ENCODE measurements around the gene IQCH.
A peak's percentile ranks its signal among the peaks of the same experiment; 100 is the strongest.

The IQCH gene

DNA sequence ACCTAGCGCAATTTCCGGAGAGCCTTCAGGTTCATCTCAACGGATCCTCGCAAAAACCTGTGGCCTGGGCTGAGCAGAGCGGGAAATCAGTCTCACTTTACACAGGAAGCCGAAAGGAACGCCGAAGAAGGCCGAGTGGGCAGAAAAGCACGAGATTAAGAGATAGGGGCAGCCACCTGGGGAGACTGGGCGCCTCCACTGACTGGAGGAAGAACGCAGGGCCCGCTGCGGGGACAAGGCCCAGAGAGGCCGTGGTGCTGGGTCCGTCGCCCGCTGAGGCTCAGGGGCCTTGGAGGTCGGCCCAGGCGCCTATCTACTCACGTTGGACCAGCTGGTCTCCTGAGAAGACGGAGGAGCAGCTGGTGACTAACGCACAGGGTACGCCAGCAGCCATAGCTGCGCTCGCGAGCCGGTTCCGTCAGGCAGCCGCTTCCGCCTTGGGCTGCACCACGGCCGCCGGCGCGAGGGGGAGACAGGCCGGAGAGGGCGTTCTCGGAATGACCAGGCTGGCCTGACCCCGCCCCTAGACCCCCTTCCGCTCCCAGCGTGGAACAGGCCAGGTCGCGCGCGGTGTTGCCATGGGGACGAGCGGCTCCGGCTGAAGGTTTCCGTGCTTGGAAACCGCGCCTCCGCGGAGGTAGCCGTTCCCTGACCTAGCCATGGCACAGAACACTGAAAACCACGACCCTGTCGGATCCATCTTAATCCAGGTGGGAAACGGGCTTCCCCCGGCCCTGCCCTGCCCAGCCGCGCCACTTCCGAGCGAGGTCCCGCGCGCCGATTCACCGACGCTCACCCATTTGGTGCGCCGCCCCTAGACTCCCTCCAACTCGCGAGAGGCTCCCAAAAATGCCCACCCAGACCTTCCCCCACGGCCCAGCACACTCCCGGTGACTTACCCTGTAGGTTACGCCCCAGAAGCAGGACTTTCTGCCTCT, at the start of gene IQCH, which contains the start of gene AAGAB:
IQCH (plus strand) TSS at position 549 of the 938 bp plus-strand sequence; CDS start at position 660, 111 bp downstream.
AAGAB (minus strand) TSS at position 424 of the 938 bp plus-strand sequence; CDS start at position 394, 30 bp downstream.
- TF ChIP-seq, protein P1, sequence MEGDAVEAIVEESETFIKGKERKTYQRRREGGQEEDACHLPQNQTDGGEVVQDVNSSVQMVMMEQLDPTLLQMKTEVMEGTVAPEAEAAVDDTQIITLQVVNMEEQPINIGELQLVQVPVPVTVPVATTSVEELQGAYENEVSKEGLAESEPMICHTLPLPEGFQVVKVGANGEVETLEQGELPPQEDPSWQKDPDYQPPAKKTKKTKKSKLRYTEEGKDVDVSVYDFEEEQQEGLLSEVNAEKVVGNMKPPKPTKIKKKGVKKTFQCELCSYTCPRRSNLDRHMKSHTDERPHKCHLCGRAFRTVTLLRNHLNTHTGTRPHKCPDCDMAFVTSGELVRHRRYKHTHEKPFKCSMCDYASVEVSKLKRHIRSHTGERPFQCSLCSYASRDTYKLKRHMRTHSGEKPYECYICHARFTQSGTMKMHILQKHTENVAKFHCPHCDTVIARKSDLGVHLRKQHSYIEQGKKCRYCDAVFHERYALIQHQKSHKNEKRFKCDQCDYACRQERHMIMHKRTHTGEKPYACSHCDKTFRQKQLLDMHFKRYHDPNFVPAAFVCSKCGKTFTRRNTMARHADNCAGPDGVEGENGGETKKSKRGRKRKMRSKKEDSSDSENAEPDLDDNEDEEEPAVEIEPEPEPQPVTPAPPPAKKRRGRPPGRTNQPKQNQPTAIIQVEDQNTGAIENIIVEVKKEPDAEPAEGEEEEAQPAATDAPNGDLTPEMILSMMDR (IDR thresholded peaks at IDR 0.05): no peak
- Mint-ChIP-seq H3K27me3 (ENCODE audit: low read depth, poor library complexity) (peaks cover 13% of the 10 kb centered on the region), H3K27ac (peak within 1 kb of the TSS; percentile 96), H3K4me1 (peaks cover 37% of the 10 kb centered on the region), H3K9me3 (no peaks in the 10 kb centered on the region), H3K36me3 (ENCODE audit: low read depth) (peaks cover 3% of the 10 kb centered on the region), H3K4me3 (peak within 1 kb of the TSS; percentile 99)
- DNase-seq: peak; percentile 100

DNA sequence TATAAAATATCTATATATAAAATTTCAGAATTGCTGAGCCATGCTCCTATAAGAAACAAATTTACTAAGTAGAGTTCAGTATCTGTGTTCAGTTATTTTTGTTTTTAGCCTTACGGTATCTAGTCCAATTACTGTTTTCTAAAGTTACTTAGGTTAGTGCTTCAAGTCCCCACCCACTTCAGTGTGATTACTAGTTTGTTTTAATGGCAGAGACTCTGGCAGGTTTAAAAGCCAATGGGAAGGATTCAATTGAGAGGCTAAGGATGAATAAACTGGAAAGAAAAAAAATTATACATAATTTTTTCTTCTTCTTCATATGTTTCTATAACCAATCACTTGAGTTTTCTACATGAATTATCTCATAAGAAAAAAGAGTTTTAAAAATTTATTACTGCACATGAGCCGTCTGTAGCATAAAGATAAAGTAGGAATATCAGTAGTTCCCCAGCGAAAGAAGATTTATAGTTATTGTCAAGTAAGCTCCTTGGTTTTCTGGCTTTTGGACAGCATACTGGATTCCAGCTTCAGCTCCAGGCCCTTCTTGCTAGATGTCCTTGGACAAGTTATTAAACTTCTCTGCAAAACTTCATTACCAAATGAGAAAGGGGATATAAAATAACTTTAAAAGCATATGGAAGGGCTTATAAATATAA, 46.9 kb upstream of the IQCH start:
- TF ChIP-seq, protein P1 (IDR thresholded peaks at IDR 0.05): no peak
- H3K36me3 Mint-ChIP-seq (ENCODE audit: low read depth): peaks cover 31% of the 10 kb centered on the region
- H3K9me3 Mint-ChIP-seq: no peaks in the 10 kb centered on the region
- no peak overlapping the region for H3K27ac Mint-ChIP-seq
- no peaks in the 10 kb centered on the region for H3K27me3 Mint-ChIP-seq (ENCODE audit: low read depth, poor library complexity)
- no peaks in the 10 kb centered on the region for H3K4me1 Mint-ChIP-seq
- H3K4me3 Mint-ChIP-seq: no peak overlapping the region
- DNase-seq: no peak

DNA sequence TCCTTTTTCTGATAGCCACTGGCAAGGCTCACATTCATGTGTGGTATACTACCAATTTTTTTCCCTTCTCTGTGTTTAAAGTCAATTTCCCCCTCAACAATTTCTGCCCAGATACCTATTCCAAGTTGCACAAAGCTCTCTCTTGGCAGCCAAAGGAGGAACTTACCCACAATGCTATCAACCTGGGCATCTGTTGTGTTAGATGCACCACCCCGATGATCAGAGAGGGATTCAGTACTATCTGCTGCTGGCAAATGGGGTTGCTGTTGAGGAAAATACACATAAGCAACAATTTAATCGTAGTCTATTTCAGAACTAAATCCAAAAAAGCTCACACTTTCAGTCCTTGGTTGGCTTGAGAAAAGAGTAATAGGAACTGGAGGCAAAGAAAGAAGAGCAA, 46.2 kb upstream of the IQCH start:
- Mint-ChIP-seq H3K4me1 (no peaks in the 10 kb centered on the region), H3K36me3 (ENCODE audit: low read depth) (peaks cover 31% of the 10 kb centered on the region), H3K9me3 (no peaks in the 10 kb centered on the region), H3K4me3 (no peak overlapping the region), H3K27me3 (ENCODE audit: low read depth, poor library complexity) (no peaks in the 10 kb centered on the region), H3K27ac (no peak overlapping the region)
- TF ChIP-seq, protein P1 (IDR thresholded peaks at IDR 0.05): no peak
- DNase-seq: no peak

DNA sequence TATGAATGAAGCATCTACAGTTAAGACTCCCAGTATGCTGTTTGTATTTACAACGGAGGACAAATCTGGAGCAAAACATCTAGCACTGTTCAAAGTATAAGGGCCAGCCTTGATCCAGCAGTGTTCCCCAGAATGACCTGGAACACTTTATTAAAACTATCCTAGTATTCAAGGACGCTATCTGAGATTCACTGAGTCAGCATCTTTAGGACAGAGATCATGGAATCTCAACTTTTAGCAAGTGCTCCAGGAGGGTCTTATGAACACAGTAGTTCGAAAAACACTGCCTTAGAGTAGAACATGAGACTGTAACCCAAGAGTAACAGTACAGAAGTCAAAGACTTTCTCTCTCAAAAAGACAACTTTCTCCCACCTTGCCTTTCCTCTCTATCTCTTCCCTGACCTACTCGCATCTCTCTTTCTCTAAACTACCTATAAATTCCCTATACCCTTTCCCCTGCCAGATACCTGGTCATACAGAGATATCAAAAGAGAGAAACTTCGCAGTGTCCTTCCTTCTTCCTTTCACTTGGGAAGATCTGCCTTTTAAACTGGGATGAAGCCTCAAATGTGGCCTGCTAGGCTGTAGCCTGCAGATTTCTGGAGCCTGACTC, 43.9 kb upstream of the IQCH start:
- Mint-ChIP-seq H3K27me3 (ENCODE audit: low read depth, poor library complexity) (no peaks in the 10 kb centered on the region), H3K4me3 (no peak overlapping the region), H3K36me3 (ENCODE audit: low read depth) (peaks cover 30% of the 10 kb centered on the region), H3K9me3 (no peaks in the 10 kb centered on the region), H3K27ac (no peak overlapping the region), H3K4me1 (no peaks in the 10 kb centered on the region)
- DNase-seq: no peak
- TF ChIP-seq, protein P1 (IDR thresholded peaks at IDR 0.05): no peak

DNA sequence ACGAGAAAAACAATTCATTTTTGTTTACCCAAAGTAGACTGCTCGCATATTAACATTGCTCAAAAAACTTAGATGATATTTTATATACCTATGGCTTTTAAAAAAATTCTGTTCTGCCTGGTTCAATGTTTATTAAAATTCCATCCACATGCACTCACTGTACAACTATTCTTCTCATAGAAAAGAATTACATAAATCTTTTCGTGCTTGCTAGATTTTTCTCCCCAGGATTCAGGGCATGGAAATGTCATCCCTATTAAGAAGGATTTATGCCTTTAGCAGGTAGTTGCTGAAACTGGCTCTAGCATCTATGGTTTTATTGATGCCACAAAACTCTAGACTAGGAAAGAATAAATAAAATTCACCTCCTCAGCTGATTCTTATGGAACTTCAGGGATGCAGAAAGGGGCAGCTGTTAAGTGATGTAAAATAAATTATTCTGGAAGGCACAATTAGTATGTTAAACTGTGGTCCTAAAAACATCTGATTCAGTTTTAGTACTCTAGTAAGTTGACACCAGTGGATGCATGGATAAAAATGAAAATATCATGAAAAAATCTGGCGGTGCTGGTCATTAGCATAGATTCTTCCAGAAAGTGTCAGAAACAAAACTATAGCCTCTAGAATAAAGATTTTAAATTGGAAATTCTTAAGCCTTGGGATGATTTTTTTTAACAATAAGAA, 41.8 kb upstream of the IQCH start:
- Mint-ChIP-seq H3K4me3 (no peak overlapping the region), H3K9me3 (no peaks in the 10 kb centered on the region), H3K36me3 (ENCODE audit: low read depth) (peaks cover 31% of the 10 kb centered on the region), H3K27ac (no peak overlapping the region), H3K27me3 (ENCODE audit: low read depth, poor library complexity) (no peaks in the 10 kb centered on the region), H3K4me1 (no peaks in the 10 kb centered on the region)
- DNase-seq: no peak
- TF ChIP-seq, protein P1 (IDR thresholded peaks at IDR 0.05): no peak
